BLaER1 treated with 17β-estradiol and CSF1 and Interleukin-3, amounts not matched to agents 10 nM and 100 nM (cell line): Measurements from ENCODE around the gene TVP23C.
"Not testable (repeated sequence)": the region's sequence is repeated elsewhere in the genome, so short reads cannot be mapped to it uniquely, and the experiment has no call there.

ENCODE experiments used
- H3K27ac ChIP-seq, 11 experiments: shearing (Covaris generic); formaldehyde crosslinking; 2 replicates each; pipeline ENCODE4 v1.8.1; 2022
- H3K27me3 ChIP-seq, 11 experiments: shearing (Covaris generic); formaldehyde crosslinking; 2 replicates each; pipeline ENCODE4 v1.8.1; 2022
- H3K36me3 ChIP-seq, 11 experiments: shearing (Covaris generic); formaldehyde crosslinking; 2 replicates each; pipeline ENCODE4 v1.8.1; 2022
- H3K4me1 ChIP-seq, 10 experiments: shearing (Covaris generic); formaldehyde crosslinking; 2 replicates each; pipeline ENCODE4 v1.8.1; 2022
- H3K4me2 ChIP-seq, 11 experiments: shearing (Covaris generic); formaldehyde crosslinking; 2 replicates each; pipeline ENCODE4 v1.8.1; 2022
- H3K4me3 ChIP-seq, 10 experiments: shearing (Covaris generic); formaldehyde crosslinking; 2 replicates each; pipeline ENCODE4 v1.8.1; 2022
- H3K9ac ChIP-seq, 11 experiments: shearing (Covaris generic); formaldehyde crosslinking; 2 replicates each; pipeline ENCODE4 v1.8.1; 2022
- H3K9me3 ChIP-seq, 11 experiments: shearing (Covaris generic); formaldehyde crosslinking; replicated peaks in 1 of 11; 2 replicates each; pipeline ENCODE4 v1.8.1; 2022
- H4K20me1 ChIP-seq, 11 experiments: shearing (Covaris generic); formaldehyde crosslinking; 2 replicates each; pipeline ENCODE4 v1.8.1; 2022

TVP23C gene

GRCh38 chr17:15561439-15561838 lies 1.8 kb downstream of the TVP23C start:
- not testable (repeated sequence) for H3K4me1 ChIP-seq, H3K27ac ChIP-seq, H3K9ac ChIP-seq, H3K4me3 ChIP-seq, H4K20me1 ChIP-seq, H3K36me3 ChIP-seq, H3K4me2 ChIP-seq, H3K9me3 ChIP-seq
- peaks cover 0 to 15% (median 5%) of the 10 kb centered on the region in 11 experiments; a peak in 13 of 22 replicates for H3K27me3 ChIP-seq

GRCh38 chr17:15558403-15559105 lies 4.7 kb downstream of the TVP23C start:
- not testable (repeated sequence) for H3K9me3 ChIP-seq, H4K20me1 ChIP-seq, H3K27ac ChIP-seq, H3K4me3 ChIP-seq, H3K4me1 ChIP-seq, H3K27me3 ChIP-seq, H3K4me2 ChIP-seq, H3K36me3 ChIP-seq, H3K9ac ChIP-seq

DNA sequence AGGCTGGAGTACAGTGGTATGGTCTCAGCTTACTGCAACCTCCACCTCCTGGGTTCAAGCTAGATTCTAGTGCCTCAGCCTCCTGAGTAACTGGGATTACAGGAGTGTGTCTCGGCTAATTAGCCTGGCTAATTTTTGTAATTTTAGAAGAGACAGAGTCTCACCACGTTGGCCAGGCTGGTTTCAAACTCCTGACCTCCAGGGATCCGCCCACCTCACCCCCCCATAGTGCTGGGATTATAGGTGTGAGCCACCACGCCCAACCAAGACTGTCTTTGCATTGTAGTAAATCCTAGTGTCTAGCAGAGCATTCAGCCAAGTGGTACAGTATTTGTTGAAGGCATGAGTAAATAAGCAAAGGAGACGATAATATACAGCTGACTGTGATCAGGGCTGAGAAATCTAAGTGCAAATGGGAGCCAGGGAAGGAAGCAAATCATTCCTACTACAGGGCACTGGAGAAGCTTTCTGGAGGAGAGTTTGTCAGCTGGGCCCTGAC lies 5.9 kb downstream of the TVP23C start:
- H3K9ac ChIP-seq, H3K27me3 ChIP-seq, H3K27ac ChIP-seq, H3K4me3 ChIP-seq, H3K4me1 ChIP-seq, H3K4me2 ChIP-seq, H3K36me3 ChIP-seq, H4K20me1 ChIP-seq, H3K9me3 ChIP-seq: not testable (repeated sequence)

- not testable (repeated sequence) for H3K36me3 ChIP-seq, H3K27ac ChIP-seq, H3K4me2 ChIP-seq, H4K20me1 ChIP-seq, H3K4me1 ChIP-seq, H3K4me3 ChIP-seq, H3K9ac ChIP-seq, H3K9me3 ChIP-seq, H3K27me3 ChIP-seq
These were observed 10.4 kb downstream of the TVP23C start for GRCh38 chr17:15552932-15553331.

DNA sequence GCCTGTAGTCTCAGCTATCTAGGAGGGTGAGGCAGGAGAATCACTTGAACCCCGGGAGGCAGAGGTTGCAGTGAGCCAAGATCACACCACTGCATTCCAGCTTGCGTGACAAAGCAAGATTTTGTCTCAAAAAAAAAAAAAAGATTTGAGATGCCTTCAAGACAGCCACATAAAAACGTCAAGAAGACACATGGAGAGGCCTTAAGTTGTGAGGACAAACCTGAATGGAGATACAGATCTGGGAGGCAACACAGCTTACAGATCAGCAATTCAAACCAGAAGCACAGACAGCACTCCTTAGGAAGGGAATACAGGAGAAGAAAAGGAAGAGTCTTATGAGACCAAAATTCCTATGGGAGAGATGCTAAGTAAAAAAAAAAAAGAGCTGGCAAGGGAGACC lies 13.7 kb downstream of the TVP23C start:
- H3K9me3 ChIP-seq, H3K4me1 ChIP-seq: not testable (repeated sequence)

GRCh38 chr17:15546604-15547003 lies 16.7 kb downstream of the TVP23C start:
- H3K9ac ChIP-seq, H3K4me3 ChIP-seq, H3K36me3 ChIP-seq, H4K20me1 ChIP-seq, H3K27ac ChIP-seq, H3K4me2 ChIP-seq, H3K27me3 ChIP-seq, H3K4me1 ChIP-seq, H3K9me3 ChIP-seq: not testable (repeated sequence)

More for the DNA sequence above, 13.7 kb downstream of the TVP23C start:
- H3K4me2 ChIP-seq, H3K4me3 ChIP-seq, H4K20me1 ChIP-seq, H3K36me3 ChIP-seq, H3K9ac ChIP-seq, H3K27me3 ChIP-seq, H3K27ac ChIP-seq: not testable (repeated sequence)

GRCh38 chr17:15540371-15541219 lies 22.7 kb downstream of the TVP23C start:
- H3K36me3 ChIP-seq, H3K4me1 ChIP-seq, H3K27ac ChIP-seq, H3K4me2 ChIP-seq, H3K9ac ChIP-seq, H3K4me3 ChIP-seq, H3K27me3 ChIP-seq, H4K20me1 ChIP-seq, H3K9me3 ChIP-seq: not testable (repeated sequence)

DNA sequence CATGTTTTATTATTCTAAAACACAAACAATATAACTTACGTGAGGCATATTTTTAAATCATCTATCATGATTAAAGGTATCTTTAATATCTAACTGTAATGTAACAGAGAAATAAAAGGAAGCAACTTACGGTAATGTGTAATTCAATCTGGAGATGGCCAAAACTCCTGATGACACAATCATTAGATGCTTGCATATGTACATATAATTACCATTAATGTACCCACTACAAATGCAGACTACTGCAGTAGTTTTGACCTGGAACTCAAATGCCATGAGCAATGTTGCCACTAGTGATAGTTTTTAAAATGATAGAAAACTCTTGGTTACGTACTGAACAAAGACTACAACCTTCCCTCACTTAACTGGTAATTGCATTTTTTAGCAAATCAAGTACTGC lies 30.2 kb downstream of the TVP23C start:
- not testable (repeated sequence) for H3K4me3 ChIP-seq, H4K20me1 ChIP-seq, H3K9me3 ChIP-seq, H3K36me3 ChIP-seq, H3K9ac ChIP-seq, H3K4me2 ChIP-seq, H3K27ac ChIP-seq, H3K27me3 ChIP-seq, H3K4me1 ChIP-seq

- not testable (repeated sequence) for H3K9me3 ChIP-seq, H3K9ac ChIP-seq, H3K27ac ChIP-seq, H3K27me3 ChIP-seq, H4K20me1 ChIP-seq, H3K36me3 ChIP-seq, H3K4me3 ChIP-seq
- peak overlapping the region in 6 of 11 experiments; percentile 65 to 84 (median 70); a peak in 9 of 22 replicates for H3K4me2 ChIP-seq
- peaks cover 0 to 26% (median 21%) of the 10 kb centered on the region in 10 experiments; a peak in 15 of 20 replicates for H3K4me1 ChIP-seq
These were observed 36.7 kb downstream of the TVP23C start for GRCh38 chr17:15526292-15527218.
